Panc1 (cell line): ENCODE data around the gene SDS.

Experiments
- CTCF ChIP-seq: fragments of 450-650 bp; IDR thresholded peaks from 2 replicates; pipeline ENCODE4 v1.5.1; 2017; ENCODE audit warnings: mild to moderate bottlenecking
- POLR2AphosphoS5 ChIP-seq: IDR thresholded peaks from 2 replicates; pipeline ENCODE4 v1.6.1; 2012; ENCODE audit warnings: mild to moderate bottlenecking, low read depth, low read length, moderate library complexity
- SIN3A ChIP-seq: IDR thresholded peaks from 2 replicates; pipeline ENCODE4 v1.6.1; 2012; ENCODE audit warnings: low read depth, mild to moderate bottlenecking, low read length, moderate library complexity, borderline replicate concordance; ENCODE audit not compliant: insufficient read depth
- TCF7L2 ChIP-seq: IDR thresholded peaks from 2 replicates; pipeline ENCODE4 v1.6.1; 2011; ENCODE audit warnings: mild to moderate bottlenecking, low read depth, low read length, inconsistent platforms
- TF ChIP-seq, protein P1 (sequence below), 2 experiments: IDR thresholded peaks; 2 replicates each; pipeline ENCODE4 v1.6.1; 2011 to 2012; ENCODE audit warnings: low read depth in 2 of 2, control low read depth in 1 of 2, low read length in 1 of 2, mild to moderate bottlenecking in 1 of 2, moderate library complexity in 1 of 2; ENCODE audit not compliant: insufficient read depth in 1 of 2

GRCh38 chr12:113436586-113436985 lies 32.9 kb upstream of the SDS start:
- TF ChIP-seq CTCF, result no peak
- TF ChIP-seq POLR2AphosphoS5, result no peak
- no peak for TF ChIP-seq SIN3A
- TF ChIP-seq TCF7L2, result no peak
- TF ChIP-seq, protein P1, sequence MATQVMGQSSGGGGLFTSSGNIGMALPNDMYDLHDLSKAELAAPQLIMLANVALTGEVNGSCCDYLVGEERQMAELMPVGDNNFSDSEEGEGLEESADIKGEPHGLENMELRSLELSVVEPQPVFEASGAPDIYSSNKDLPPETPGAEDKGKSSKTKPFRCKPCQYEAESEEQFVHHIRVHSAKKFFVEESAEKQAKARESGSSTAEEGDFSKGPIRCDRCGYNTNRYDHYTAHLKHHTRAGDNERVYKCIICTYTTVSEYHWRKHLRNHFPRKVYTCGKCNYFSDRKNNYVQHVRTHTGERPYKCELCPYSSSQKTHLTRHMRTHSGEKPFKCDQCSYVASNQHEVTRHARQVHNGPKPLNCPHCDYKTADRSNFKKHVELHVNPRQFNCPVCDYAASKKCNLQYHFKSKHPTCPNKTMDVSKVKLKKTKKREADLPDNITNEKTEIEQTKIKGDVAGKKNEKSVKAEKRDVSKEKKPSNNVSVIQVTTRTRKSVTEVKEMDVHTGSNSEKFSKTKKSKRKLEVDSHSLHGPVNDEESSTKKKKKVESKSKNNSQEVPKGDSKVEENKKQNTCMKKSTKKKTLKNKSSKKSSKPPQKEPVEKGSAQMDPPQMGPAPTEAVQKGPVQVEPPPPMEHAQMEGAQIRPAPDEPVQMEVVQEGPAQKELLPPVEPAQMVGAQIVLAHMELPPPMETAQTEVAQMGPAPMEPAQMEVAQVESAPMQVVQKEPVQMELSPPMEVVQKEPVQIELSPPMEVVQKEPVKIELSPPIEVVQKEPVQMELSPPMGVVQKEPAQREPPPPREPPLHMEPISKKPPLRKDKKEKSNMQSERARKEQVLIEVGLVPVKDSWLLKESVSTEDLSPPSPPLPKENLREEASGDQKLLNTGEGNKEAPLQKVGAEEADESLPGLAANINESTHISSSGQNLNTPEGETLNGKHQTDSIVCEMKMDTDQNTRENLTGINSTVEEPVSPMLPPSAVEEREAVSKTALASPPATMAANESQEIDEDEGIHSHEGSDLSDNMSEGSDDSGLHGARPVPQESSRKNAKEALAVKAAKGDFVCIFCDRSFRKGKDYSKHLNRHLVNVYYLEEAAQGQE (IDR thresholded peaks at IDR 0.05; ENCODE audit: insufficient read depth in 1 of 2, low read depth in 2 of 2, low read length in 1 of 2), result no peak
